GM10266 (cell line): Measurements from ENCODE around the gene PLD2.

ENCODE experiments used
- DNase-seq: peaks from one replicate; pipeline ENCODE4 v3.0.0; 2012; ENCODE audit errors: extremely low spot score
- TF ChIP-seq, protein P1 (sequence below): IDR thresholded peaks from 2 replicates; pipeline ENCODE4 v1.5.1; 2012; ENCODE audit warnings: mild to moderate bottlenecking, low read depth; ENCODE audit not compliant: control insufficient read depth, insufficient read depth; ENCODE audit errors: missing control alignments

PLD2 gene

DNA sequence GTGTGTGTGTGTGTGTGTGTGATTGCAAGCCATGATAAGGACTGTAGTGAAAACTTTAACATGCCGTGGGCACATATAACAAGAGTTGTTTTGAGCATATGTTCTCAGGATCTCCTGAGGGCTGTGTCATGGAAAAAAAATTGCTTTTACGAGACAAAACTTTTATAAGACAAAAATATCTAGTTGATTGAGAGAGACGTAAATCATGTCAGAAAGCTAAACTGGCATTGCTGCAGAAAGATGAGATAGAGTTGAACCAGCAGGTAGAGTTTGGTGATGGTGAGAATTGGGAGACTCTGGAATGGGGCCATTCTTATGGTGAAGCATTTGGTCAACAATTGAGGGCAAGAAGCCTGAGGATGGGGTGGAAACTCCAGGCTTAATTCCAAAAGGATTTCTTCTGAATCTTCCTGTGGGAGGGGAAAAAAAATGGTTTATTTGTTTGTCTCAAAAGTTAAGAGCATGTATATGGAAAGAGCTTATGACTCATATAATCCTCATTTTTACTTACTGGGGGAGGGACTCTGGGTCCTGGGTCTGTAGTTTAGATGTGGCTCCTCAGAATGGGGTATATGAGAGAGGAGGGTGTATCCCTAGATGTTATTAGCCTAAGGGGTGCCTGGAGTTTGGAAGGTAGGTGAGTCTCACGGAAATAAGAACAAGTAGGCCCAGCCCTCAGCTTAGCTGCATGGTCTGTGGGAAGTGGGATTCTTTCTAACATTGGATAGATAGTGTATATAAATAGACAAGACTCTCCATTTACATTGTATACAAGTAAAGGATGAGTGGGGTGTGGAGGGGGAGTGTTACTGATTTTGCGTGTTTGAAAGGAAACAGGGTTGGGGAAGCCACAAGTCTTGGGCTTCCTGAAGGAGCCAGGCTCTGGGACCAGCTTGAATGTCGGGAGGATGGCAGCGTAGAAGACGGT, 33.3 kb downstream of the PLD2 start:
- TF ChIP-seq, protein P1, sequence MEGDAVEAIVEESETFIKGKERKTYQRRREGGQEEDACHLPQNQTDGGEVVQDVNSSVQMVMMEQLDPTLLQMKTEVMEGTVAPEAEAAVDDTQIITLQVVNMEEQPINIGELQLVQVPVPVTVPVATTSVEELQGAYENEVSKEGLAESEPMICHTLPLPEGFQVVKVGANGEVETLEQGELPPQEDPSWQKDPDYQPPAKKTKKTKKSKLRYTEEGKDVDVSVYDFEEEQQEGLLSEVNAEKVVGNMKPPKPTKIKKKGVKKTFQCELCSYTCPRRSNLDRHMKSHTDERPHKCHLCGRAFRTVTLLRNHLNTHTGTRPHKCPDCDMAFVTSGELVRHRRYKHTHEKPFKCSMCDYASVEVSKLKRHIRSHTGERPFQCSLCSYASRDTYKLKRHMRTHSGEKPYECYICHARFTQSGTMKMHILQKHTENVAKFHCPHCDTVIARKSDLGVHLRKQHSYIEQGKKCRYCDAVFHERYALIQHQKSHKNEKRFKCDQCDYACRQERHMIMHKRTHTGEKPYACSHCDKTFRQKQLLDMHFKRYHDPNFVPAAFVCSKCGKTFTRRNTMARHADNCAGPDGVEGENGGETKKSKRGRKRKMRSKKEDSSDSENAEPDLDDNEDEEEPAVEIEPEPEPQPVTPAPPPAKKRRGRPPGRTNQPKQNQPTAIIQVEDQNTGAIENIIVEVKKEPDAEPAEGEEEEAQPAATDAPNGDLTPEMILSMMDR, result no peak
- no peak for DNase-seq

DNA sequence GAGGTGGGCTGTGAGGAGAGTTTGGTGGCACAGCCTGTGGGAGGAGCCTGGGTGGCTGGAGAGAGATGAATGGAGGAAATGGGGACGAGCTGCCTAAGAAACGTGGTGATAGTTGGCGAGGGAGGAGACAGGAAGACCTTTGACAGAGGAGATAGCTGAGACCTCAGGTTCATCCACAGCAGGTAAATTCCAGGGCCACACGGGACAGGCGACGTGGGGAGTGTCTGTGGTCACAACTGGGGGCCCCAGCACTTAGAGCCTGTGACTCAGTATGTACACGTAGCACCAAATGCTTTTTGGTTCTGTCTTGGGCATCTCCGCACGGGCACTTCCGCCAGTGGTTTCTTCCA, 33.9 kb downstream of the PLD2 start:
- TF ChIP-seq, protein P1, result no peak
- no peak for DNase-seq

DNA sequence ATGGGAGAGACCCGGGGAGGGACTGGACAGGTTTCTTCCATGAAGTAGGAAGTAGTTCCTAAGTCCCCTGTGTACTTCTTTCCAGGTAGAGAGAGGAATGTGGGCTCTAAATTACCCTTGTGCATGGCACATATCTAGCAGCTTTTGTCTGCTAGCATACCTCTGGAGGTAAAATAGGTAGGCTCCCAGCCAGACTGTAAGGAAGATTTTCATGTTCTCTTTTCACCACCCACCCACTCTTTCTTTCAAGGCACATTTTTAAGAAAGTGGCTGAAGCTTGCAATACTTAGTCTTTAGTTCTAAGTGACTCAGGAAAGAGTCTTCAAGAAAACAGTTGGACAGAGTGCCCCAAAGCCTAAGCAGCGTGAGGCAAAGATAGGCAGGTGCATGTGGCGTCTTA, 35.4 kb downstream of the PLD2 start:
- TF ChIP-seq, protein P1, result no peak

DNA sequence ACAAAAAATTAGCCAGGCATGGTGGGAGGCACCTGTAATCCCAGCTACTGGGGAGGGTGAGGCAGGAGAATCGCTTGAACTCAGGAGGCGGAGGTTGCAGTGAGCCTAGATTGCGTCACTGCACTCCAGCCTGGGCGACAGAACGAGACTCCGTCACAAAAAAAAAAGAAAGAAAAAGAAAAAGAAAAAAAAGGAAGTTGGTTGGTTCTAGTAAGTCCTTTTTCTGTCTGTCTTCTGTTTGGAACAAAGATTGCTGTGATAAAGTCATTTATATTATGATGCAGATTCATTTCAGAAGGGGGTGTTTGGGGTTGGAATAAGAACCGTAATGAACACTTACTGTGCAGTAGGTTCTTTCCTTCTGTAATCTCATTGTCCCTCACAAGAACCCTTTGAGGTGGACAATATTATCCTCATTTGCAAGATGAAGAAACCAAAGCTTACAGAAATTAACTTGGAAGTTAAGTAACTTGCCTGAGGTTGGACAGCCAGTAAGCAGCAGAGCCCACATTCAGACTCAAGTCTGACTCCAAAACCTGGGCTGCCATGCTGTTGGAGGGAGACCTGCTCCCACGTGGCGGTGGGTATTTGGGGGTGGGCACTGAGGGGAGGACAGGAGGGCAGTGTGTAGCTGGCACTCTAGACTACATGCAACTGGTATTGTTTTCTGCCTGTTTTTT, 36.5 kb downstream of the PLD2 start:
- DNase-seq, result no peak
- TF ChIP-seq, protein P1, result no peak

More for the DNA sequence above, 35.4 kb downstream of the PLD2 start:
- no peak for DNase-seq

DNA sequence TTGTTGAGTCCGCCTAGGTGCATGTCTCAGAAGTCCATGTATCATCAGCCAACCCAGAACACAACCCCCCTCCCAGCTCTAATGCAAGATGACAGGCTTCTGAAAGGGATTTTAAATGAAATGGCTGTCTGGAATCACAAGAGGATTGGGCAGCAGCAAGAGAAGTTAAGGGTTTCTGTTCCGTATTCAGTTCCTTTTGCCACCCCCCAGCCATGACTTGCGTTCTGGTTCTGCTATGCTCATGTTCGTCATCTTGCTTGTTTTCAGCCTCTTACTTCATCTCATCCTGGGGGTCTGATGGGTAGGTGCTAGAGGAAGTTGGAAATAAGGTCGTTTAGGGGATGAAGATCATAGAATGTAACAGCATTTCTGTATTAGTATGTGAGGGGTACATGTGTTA, 38.2 kb downstream of the PLD2 start:
- TF ChIP-seq, protein P1, result no peak
- no peak for DNase-seq

DNA sequence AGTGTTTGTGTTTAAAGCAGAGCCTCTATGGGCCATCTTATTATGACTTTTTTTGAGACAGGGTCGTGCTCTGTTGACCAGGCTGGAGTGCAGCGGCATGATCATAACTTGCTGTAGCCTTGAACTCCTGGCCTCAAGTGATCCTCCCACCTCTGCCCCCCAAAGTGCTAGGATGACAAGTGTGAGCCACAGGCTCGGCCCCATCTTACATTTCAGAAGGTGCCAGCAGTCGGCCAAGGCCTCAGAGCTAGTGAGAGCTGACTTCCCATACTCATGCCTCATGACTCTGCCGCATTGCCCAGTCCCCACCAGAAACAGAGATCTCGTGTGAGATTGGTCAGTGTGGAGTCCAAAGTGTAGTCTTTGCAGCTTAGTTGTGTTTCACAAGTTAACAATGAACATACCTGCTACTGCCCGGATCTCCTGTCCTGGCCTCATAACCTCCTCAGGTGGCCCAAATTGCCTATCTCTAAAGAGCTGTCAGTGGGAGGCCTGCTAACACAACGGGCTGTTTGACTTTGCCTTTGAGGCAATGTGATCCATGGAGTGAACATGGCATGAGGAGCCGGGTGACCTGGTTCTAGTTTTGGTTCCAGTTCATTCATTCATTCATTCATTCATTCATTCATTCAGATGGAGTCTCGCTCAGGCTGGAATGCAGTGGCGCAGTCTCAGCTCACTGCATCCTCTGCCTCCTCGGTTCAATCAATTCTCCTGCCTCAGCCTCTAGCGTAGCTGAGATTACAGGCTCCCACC, 39.9 kb downstream of the PLD2 start:
- DNase-seq, result no peak
- TF ChIP-seq, protein P1, result no peak
